GM21367 (cell line): ENCODE data around the gene GRIN2A.

Source experiments
- ATAC-seq: cut with Tn5 transposase; IDR thresholded peaks from one replicate; pipeline ENCODE4 v1.9.1; 2021; ENCODE audit not compliant: unreplicated experiment

GRIN2A gene

GRCh38 chr16:10188236-10188635 is 6.0 kb upstream of the GRIN2A start:
- no peak for ATAC-seq

- peak; percentile 57 for ATAC-seq
Observed at GRCh38 chr16:10181196-10182162, 749 bp downstream of the GRIN2A start.

- no peak for ATAC-seq
Observed at GRCh38 chr16:10180771-10181163, 1.5 kb downstream of the GRIN2A start.

- no peak for ATAC-seq
Observed at GRCh38 chr16:10180042-10180770, 2.0 kb downstream of the GRIN2A start.

- no peak for ATAC-seq
Observed at GRCh38 chr16:10178526-10178925, 3.7 kb downstream of the GRIN2A start.

- ATAC-seq: no peak
Observed at GRCh38 chr16:10178080-10178479, 4.1 kb downstream of the GRIN2A start.

GRCh38 chr16:10172848-10173655 is 9.2 kb downstream of the GRIN2A start:
- ATAC-seq: no peak

- no peak for ATAC-seq
Observed at GRCh38 chr16:10171221-10171620, 11.0 kb downstream of the GRIN2A start.

GRCh38 chr16:10169904-10170410 is 12.3 kb downstream of the GRIN2A start:
- ATAC-seq: no peak

- ATAC-seq: no peak
Observed at GRCh38 chr16:10169031-10169430, 13.2 kb downstream of the GRIN2A start.

- no peak for ATAC-seq
Observed at GRCh38 chr16:10168258-10168657, 14.0 kb downstream of the GRIN2A start.

GRCh38 chr16:10165643-10166042 is 16.6 kb downstream of the GRIN2A start:
- ATAC-seq: no peak

- ATAC-seq: no peak
Observed at GRCh38 chr16:10162981-10163380, 19.2 kb downstream of the GRIN2A start.

- ATAC-seq: no peak
Observed at GRCh38 chr16:10156099-10156498, 26.1 kb downstream of the GRIN2A start.

GRCh38 chr16:10154389-10154788 is 27.8 kb downstream of the GRIN2A start:
- no peak for ATAC-seq

- no peak for ATAC-seq
Observed at GRCh38 chr16:10153985-10154384, 28.2 kb downstream of the GRIN2A start.

- no peak for ATAC-seq
Observed at GRCh38 chr16:10151718-10152117, 30.5 kb downstream of the GRIN2A start.

- no peak for ATAC-seq
Observed at GRCh38 chr16:10150906-10151305, 31.3 kb downstream of the GRIN2A start.

- no peak for ATAC-seq
Observed at GRCh38 chr16:10145542-10146035, 36.6 kb downstream of the GRIN2A start.

GRCh38 chr16:10141671-10142070 is 40.6 kb downstream of the GRIN2A start:
- ATAC-seq: no peak

- ATAC-seq: no peak
Observed at GRCh38 chr16:10138881-10139280, 43.3 kb downstream of the GRIN2A start.
